Activated naive CD8-positive, alpha-beta T cell (primary cell): ENCODE results near the gene DDIT4.
A peak's percentile ranks its signal among the peaks of the same experiment; 100 is the strongest.
"Not testable (repeated sequence)": the region's sequence is repeated elsewhere in the genome, so short reads cannot be mapped to it uniquely, and the experiment has no call there.

ENCODE experiments used
- H3K27ac Mint-ChIP-seq: one replicate; pipeline ENCODE4 v1.8.0; 2021; ENCODE audit warnings: mixed read lengths
- H3K27me3 Mint-ChIP-seq: one replicate; pipeline ENCODE4 v1.8.0; 2021; ENCODE audit warnings: mixed read lengths
- H3K36me3 Mint-ChIP-seq: one replicate; pipeline ENCODE4 v1.8.0; 2021; ENCODE audit warnings: mixed read lengths
- H3K4me1 Mint-ChIP-seq: one replicate; pipeline ENCODE4 v1.8.0; 2021; ENCODE audit warnings: low read depth, mixed read lengths
- H3K4me3 Mint-ChIP-seq: one replicate; pipeline ENCODE4 v1.8.0; 2021; ENCODE audit warnings: mild to moderate bottlenecking, mixed read lengths
- H3K9me3 Mint-ChIP-seq: one replicate; pipeline ENCODE4 v1.8.0; 2021; ENCODE audit warnings: low read depth, mixed read lengths

The DDIT4 gene

DNA sequence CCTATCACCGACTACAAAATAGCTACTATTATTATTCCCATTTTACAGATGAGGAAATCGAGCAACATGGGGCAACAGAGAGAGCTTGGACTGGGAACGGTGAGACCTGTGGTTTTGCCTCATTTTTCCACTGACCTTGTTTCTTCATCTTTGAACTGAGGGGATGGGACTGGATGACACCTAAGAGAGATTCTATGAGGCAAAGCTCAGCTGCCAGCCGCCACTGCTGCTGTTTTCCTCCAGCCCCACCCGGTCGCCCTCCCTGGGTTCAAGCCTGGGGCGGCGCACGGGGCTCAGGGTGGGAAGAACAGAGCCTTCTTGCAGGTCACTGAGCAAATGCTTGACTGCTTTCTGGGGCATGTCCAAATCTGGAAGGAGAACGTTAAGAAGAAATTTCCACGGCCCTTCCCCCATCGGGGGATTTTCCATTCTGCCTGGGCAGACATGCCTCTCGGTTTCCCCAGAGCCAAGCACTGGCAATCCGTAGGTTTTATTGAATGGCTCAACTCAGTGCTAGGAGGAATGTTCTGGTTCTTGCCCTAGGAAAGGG is 12.3 kb downstream of the DDIT4 start:
- Mint-ChIP-seq H3K4me3 (no peak overlapping the region), H3K27me3 (no peaks in the 10 kb centered on the region), H3K36me3 (no peaks in the 10 kb centered on the region)

GRCh38 chr10:72291019-72291532 is 17.4 kb downstream of the DDIT4 start:
- no peak overlapping the region for H3K4me3 Mint-ChIP-seq
- peaks cover 61% of the 10 kb centered on the region for H3K4me1 Mint-ChIP-seq
- H3K9me3 Mint-ChIP-seq = no peaks in the 10 kb centered on the region
- no peaks in the 10 kb centered on the region for H3K36me3 Mint-ChIP-seq
- H3K27ac Mint-ChIP-seq = peak overlapping the region; percentile 73
- H3K27me3 Mint-ChIP-seq = no peaks in the 10 kb centered on the region

More for the DNA sequence above, 12.3 kb downstream of the DDIT4 start:
- Mint-ChIP-seq H3K27ac (no peak overlapping the region), H3K9me3 (no peaks in the 10 kb centered on the region), H3K4me1 (peaks cover 34% of the 10 kb centered on the region)

- peaks cover 60% of the 10 kb centered on the region for H3K4me1 Mint-ChIP-seq
- H3K27me3 Mint-ChIP-seq = no peaks in the 10 kb centered on the region
- peak overlapping the region; percentile 90 for H3K27ac Mint-ChIP-seq
- H3K4me3 Mint-ChIP-seq = peak overlapping the region; percentile 59
- H3K9me3 Mint-ChIP-seq = no peaks in the 10 kb centered on the region
- H3K36me3 Mint-ChIP-seq = no peaks in the 10 kb centered on the region
Observed at GRCh38 chr10:72292223-72292691, 18.5 kb downstream of the DDIT4 start.

GRCh38 chr10:72295330-72295910 is 21.7 kb downstream of the DDIT4 start:
- no peaks in the 10 kb centered on the region for H3K9me3 Mint-ChIP-seq
- H3K36me3 Mint-ChIP-seq = no peaks in the 10 kb centered on the region
- peak overlapping the region; percentile 53 for H3K4me3 Mint-ChIP-seq
- peak overlapping the region; percentile 100 for H3K27ac Mint-ChIP-seq
- H3K27me3 Mint-ChIP-seq = no peaks in the 10 kb centered on the region
- peaks cover 72% of the 10 kb centered on the region for H3K4me1 Mint-ChIP-seq

DNA sequence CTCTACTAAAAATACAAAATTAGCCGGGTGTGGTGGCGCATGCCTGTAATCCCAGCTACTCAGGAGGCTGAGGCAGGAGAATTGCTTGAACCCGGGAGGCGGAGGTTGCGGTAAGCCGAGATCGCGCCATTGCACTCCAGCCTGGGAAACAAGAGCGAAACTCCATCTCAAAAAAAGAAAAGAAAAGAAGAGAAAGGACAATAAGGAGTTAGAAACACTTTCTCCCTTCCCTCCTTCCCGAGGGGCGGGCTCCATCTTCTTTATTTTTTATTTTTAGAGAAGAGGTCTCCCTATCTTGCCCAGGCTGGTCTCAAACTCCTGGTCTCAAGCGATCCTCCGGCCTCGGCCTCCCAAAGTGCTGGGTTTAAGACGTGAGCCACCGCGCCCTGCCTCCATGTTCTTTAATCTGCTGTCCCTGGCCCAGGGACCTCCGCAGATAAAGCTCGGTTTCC is 23.1 kb downstream of the DDIT4 start:
- H3K36me3 Mint-ChIP-seq, H3K9me3 Mint-ChIP-seq, H3K27me3 Mint-ChIP-seq: not testable (repeated sequence)
- H3K27ac Mint-ChIP-seq = peak overlapping the region; percentile 100
- H3K4me3 Mint-ChIP-seq = peak overlapping the region; percentile 89
- H3K4me1 Mint-ChIP-seq = peaks cover 66% of the 10 kb centered on the region

GRCh38 chr10:72297281-72297804 is 23.6 kb downstream of the DDIT4 start:
- H3K4me3 Mint-ChIP-seq = peak overlapping the region; percentile 89
- H3K4me1 Mint-ChIP-seq = peaks cover 61% of the 10 kb centered on the region
- H3K27me3 Mint-ChIP-seq = no peaks in the 10 kb centered on the region
- H3K27ac Mint-ChIP-seq = peak overlapping the region; percentile 100
- H3K36me3 Mint-ChIP-seq = no peaks in the 10 kb centered on the region
- H3K9me3 Mint-ChIP-seq = no peaks in the 10 kb centered on the region

GRCh38 chr10:72297805-72298591 is 24.3 kb downstream of the DDIT4 start:
- H3K27me3 Mint-ChIP-seq = no peaks in the 10 kb centered on the region
- H3K4me1 Mint-ChIP-seq = peaks cover 55% of the 10 kb centered on the region

DNA sequence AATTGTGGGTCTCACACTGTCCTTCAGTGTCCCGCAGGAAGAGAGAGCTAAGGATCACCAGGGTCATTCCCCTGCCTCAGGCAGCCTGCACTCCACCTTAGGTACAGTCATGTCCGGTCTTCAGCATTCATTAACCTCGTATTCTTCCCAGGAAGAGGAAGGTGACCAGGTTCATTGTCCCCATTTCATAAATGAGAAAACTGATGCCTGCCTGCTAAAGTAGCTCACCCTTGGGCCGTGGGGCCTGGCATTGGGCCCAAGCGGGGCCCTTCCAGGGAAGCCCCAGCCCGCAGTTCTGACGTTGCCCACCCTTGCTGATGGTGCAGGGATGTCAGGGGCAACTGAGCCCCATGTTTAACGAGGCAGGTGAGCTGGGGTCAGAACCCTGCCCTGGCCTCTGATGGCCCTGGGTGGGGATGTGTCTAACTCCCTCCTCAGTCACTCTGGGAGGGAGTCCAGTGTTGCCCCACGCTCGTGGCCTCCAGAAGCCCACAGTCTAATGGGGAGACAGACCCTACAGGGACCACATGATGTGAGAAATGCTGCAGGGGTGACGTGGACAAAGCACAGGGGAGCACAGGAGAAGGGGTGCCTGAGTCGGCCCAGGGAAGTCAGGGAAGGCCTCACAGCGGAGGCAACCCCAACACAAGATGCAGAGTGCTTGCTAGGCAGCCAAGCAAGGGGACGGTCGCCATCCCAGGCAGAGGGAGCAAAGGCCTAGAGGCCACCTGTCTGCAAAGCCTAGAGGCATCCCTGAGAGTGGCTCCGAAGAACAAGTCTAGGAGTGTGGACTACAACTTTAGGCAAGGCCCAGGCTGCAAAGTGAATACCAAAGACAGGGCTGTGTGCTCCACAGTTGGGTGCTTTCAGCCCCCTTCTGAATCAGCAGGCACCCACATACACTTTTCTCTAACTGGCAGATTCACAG is 25.1 kb downstream of the DDIT4 start:
- H3K36me3 Mint-ChIP-seq = no peaks in the 10 kb centered on the region
- H3K9me3 Mint-ChIP-seq = no peaks in the 10 kb centered on the region
- no peaks in the 10 kb centered on the region for H3K27me3 Mint-ChIP-seq
- H3K27ac Mint-ChIP-seq = peak overlapping the region; percentile 46
- H3K4me1 Mint-ChIP-seq = peaks cover 60% of the 10 kb centered on the region
- H3K4me3 Mint-ChIP-seq = no peak overlapping the region

More at GRCh38 chr10:72297805-72298591, 24.3 kb downstream of the DDIT4 start:
- no peaks in the 10 kb centered on the region for H3K9me3 Mint-ChIP-seq
- H3K27ac Mint-ChIP-seq = peak overlapping the region; percentile 100
- H3K4me3 Mint-ChIP-seq = peak overlapping the region; percentile 89
- no peaks in the 10 kb centered on the region for H3K36me3 Mint-ChIP-seq

GRCh38 chr10:72303424-72304128 is 29.9 kb downstream of the DDIT4 start:
- Mint-ChIP-seq H3K4me3 (no peak overlapping the region), H3K36me3 (no peaks in the 10 kb centered on the region), H3K27me3 (no peaks in the 10 kb centered on the region), H3K4me1 (peaks cover 55% of the 10 kb centered on the region), H3K27ac (peak overlapping the region; percentile 41), H3K9me3 (no peaks in the 10 kb centered on the region)

DNA sequence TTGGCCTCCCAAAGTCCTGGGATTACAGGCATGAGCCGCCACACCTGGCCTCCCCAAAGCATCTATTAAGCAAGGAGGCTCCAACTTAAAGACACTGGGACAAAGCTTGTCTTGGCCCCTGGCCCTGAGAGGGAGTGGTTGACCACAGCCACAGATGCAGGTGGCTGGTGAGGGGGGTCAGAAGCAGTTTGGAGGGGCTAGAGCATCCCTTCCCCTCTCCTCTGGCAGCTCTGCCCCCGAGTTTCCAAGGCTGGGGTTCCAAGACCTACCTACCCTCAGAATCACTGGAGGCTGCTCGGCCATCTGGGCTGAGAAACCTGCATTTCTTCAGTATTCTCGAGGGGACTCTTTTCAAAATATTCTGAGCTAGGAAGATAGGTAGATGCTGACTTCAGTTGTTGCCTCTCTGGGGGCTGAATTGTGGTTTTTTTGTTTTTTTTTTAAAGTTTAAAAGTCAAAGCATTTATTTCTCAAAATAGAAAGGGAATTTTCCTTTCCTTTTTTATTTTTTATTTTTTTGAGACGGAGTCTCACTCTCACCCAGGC is 32.6 kb downstream of the DDIT4 start:
- peak overlapping the region; percentile 73 for H3K27ac Mint-ChIP-seq
- no peaks in the 10 kb centered on the region for H3K27me3 Mint-ChIP-seq
- no peaks in the 10 kb centered on the region for H3K9me3 Mint-ChIP-seq
- H3K4me3 Mint-ChIP-seq = no peak overlapping the region
- H3K4me1 Mint-ChIP-seq = peaks cover 66% of the 10 kb centered on the region
- no peaks in the 10 kb centered on the region for H3K36me3 Mint-ChIP-seq

- H3K27ac Mint-ChIP-seq = peak overlapping the region; percentile 34
- H3K4me3 Mint-ChIP-seq, H3K27me3 Mint-ChIP-seq, H3K36me3 Mint-ChIP-seq, H3K9me3 Mint-ChIP-seq: not testable (repeated sequence)
- peaks cover 68% of the 10 kb centered on the region for H3K4me1 Mint-ChIP-seq
Observed at GRCh38 chr10:72307711-72308110, 34.0 kb downstream of the DDIT4 start.

DNA sequence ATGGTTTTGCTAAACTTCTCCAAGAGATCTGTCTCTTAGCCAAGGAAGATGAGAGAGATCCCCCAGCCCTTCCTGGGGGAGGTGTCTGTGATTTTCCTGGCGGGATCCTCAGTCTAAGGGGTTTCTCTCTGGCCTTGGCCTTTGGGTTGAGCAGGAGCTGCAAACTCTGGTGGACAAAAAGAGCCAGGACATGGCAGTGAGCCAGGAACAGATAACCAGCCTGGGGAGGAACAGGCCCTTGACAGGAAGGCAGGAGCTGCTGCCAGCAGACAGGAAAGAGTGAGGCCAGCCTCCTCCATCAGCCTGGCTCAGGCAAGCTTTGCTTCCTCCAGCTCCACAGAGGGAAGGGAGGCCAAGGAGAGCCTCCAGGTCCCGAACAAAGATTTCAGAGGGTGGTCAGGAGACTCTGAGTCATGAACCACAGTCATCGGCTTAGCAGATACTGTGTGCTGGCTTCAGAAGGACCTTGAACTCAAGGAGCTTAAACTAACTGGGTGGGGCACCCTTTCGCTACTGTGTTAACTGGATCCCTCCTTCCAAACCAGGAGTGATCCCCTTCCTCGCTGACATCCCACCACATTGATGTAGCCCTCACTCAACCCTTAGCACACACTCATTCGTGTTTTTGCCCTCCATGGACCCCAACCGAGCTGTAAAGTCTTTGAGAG is 34.7 kb downstream of the DDIT4 start:
- H3K4me3 Mint-ChIP-seq = no peak overlapping the region
- H3K36me3 Mint-ChIP-seq = no peaks in the 10 kb centered on the region
- H3K27ac Mint-ChIP-seq = peak overlapping the region; percentile 81
- H3K27me3 Mint-ChIP-seq = no peaks in the 10 kb centered on the region
- H3K4me1 Mint-ChIP-seq = peaks cover 64% of the 10 kb centered on the region
- no peaks in the 10 kb centered on the region for H3K9me3 Mint-ChIP-seq
